ENCODE measurements around the gene MED13L. TPM values are rescaled to one million over a fixed set of nuclear protein-coding genes. Genes with fewer than 3 reads are reported as not detected.

The MED13L gene
- total and polyA plus RNA-seq, 2 of the 8 experiments (the other 6 are each of a cell fraction or from before 2014, with no cell fraction given): 15.9 to 51.7 TPM

DNA sequence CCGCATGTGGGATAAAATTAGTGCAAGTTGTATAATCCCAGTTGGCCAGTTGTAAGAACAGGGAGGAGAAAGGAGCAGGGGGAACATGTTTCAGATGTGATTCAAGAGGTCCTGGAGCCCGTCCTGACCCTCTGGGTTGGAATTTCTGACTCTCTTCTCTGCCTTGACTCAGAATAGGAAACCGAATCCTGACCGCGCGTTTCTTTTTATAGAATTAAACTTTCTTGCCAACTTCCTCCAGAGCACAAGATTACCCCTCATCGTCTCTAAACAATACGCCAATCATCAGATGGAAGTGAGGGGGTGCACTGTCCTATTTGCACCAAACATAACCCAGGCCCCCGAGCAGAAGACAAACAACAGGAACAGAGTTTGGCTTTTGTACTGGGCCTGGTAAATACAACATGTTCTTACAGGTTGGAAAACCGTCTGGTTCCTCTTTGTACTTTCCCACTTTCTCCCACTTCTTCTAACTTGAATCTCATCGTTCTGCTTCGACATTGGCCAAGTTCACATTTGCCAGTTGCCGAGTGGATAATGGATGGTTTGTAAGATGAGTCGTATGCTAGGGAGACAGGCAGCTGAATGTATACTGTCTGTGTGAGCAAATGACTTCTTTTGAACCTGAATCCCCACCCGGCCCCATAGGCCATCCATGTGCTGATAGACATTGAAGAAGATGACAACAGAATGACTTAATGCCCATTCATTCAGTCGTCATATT is 42.6 kb upstream of the MED13L start:
- no peak overlapping the region for H2AFZ ChIP-seq (ENCODE audit: low read length)
- no peak overlapping the region for H2BK15ac ChIP-seq (ENCODE audit: low read length)
- H3K79me2 ChIP-seq (ENCODE audit: control insufficient read depth in 1 of 2, insufficient read depth in 2 of 2, low read length in 2 of 2): no peaks in the 10 kb centered on the region
- H4K8ac ChIP-seq (ENCODE audit: extremely low read depth, insufficient read depth, low read length): no peak overlapping the region
- DNase-seq (ENCODE audit: low read depth in 1 of 2, low spot score in 2 of 2) (no peak), FAIRE-seq (no peak)
- H3K4ac ChIP-seq (replicated peaks; ENCODE audit: insufficient read length, low read depth, low read length): no peak overlapping the region
- no peaks in the 10 kb centered on the region for H3K79me1 ChIP-seq (ENCODE audit: low read depth, low read length)
- no peak overlapping the region for H3K27ac ChIP-seq (ENCODE audit: low read depth, low read length)
- H2BK5ac ChIP-seq (ENCODE audit: low read depth, low read length): no peak overlapping the region
- POLR2A ChIA-PET (ENCODE audit: partially characterized antibody): no interaction called here
- H4K20me1 ChIP-seq (replicated peaks in 1 of 2; ENCODE audit: control insufficient read depth in 1 of 2, insufficient read depth in 2 of 2, low read length in 2 of 2): no peaks in the 10 kb centered on the region
- H3K23ac ChIP-seq (ENCODE audit: insufficient read length): no peak overlapping the region
- no peaks in the 10 kb centered on the region; the same call in 1 of the 2 replicates for H3K23me2 ChIP-seq (ENCODE audit: low read depth, low read length)
- TF ChIP-seq GTF2F1 (IDR thresholded peaks at IDR 0.05; ENCODE audit: borderline replicate concordance, low read depth, low read length) (no peak), TEAD4 (IDR thresholded peaks at IDR 0.05; ENCODE audit: low read depth, low read length) (no peak), SP4 (IDR thresholded peaks at IDR 0.05; ENCODE audit: low read length) (no peak), NANOG (IDR thresholded peaks at IDR 0.05; ENCODE audit: insufficient read depth, low read depth, low read length, poor library complexity, severe bottlenecking) (no peak)
- TF ChIP-seq, protein P1, sequence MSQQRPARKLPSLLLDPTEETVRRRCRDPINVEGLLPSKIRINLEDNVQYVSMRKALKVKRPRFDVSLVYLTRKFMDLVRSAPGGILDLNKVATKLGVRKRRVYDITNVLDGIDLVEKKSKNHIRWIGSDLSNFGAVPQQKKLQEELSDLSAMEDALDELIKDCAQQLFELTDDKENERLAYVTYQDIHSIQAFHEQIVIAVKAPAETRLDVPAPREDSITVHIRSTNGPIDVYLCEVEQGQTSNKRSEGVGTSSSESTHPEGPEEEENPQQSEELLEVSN (IDR thresholded peaks at IDR 0.05): no peak
- H4K5ac ChIP-seq (ENCODE audit: insufficient read length, low read depth, low read length): no peak overlapping the region
- CTCF ChIA-PET (ENCODE audit: partially characterized antibody): interaction anchor here (0.7 to 0.9 kb wide), 2 partner anchors 11 to 33 kb away, joined by 3 to 4 read pairs; no protein-coding TSS in a partner anchor
- no peak overlapping the region for H2AK5ac ChIP-seq (ENCODE audit: low read depth, low read length)
- 89% methylated on average over 16 of the region's 16 CpGs; no CpG with 5 or more reads in 1 of the 2 experiments for WGBS, 2 experiments (ENCODE audit: extremely low coverage in 1 of 2, insufficient coverage in 1 of 2, insufficient read length in 1 of 2, insufficient replicate concordance in 2 of 2, low coverage in 1 of 2, low lambda C conversion rate in 2 of 2, missing lambda C conversion rate in 1 of 2)
- H4K91ac ChIP-seq (replicated peaks; ENCODE audit: insufficient read length, low read length): no peak overlapping the region
- H3K9me3 ChIP-seq (ENCODE audit: insufficient read depth in 2 of 2, low read depth in 1 of 2, low read length in 1 of 2): no peaks in the 10 kb centered on the region
- H3K4me2 ChIP-seq (ENCODE audit: insufficient read depth in 1 of 2, low read depth in 2 of 2, low read length in 2 of 2): no peak overlapping the region
- H3K36me3 ChIP-seq (ENCODE audit: control insufficient read depth in 2 of 4, insufficient read depth in 4 of 4, low read length in 3 of 4): no peaks in the 10 kb centered on the region
- H3K9ac ChIP-seq (replicated peaks in 1 of 4; ENCODE audit: extremely low read depth in 1 of 4, low read depth in 3 of 4, low read length in 3 of 4): no peak overlapping the region
- H2BK20ac ChIP-seq (ENCODE audit: low read length): no peak overlapping the region
- no peak overlapping the region for H3K56ac ChIP-seq (replicated peaks; ENCODE audit: insufficient read length, low read depth, low read length)
- H3K4me3 ChIP-seq (ENCODE audit: extremely low read depth in 1 of 4, insufficient read depth in 2 of 4, low read depth in 3 of 4, low read length in 4 of 4): no peak overlapping the region
- no peak overlapping the region for H2BK12ac ChIP-seq (ENCODE audit: low read depth, low read length)
- no peak overlapping the region for H2BK120ac ChIP-seq (replicated peaks; ENCODE audit: low read depth, low read length)
- H3K27me3 ChIP-seq (replicated peaks in 1 of 4; ENCODE audit: control insufficient read depth in 3 of 4, extremely low read depth in 1 of 4, insufficient read depth in 3 of 4, low read length in 3 of 4): no peaks in the 10 kb centered on the region
- H3K18ac ChIP-seq (ENCODE audit: extremely low read depth, low read length): no peak overlapping the region
- H3K4me1 ChIP-seq (replicated peaks in 1 of 4; ENCODE audit: control insufficient read depth in 3 of 4, insufficient read depth in 4 of 4, low read length in 3 of 4): peaks cover 0 to 3% (median under 1%) of the 10 kb centered on the region in 4 experiments; a peak in 2 of 7 replicates
- no peak overlapping the region for H3K14ac ChIP-seq (ENCODE audit: insufficient read length)
